ENCODE results near the gene TMEM151B.
"Not testable (repeated sequence)": the region's sequence is repeated elsewhere in the genome, so short reads cannot be mapped to it uniquely, and the experiment has no call there.

The TMEM151B gene

DNA sequence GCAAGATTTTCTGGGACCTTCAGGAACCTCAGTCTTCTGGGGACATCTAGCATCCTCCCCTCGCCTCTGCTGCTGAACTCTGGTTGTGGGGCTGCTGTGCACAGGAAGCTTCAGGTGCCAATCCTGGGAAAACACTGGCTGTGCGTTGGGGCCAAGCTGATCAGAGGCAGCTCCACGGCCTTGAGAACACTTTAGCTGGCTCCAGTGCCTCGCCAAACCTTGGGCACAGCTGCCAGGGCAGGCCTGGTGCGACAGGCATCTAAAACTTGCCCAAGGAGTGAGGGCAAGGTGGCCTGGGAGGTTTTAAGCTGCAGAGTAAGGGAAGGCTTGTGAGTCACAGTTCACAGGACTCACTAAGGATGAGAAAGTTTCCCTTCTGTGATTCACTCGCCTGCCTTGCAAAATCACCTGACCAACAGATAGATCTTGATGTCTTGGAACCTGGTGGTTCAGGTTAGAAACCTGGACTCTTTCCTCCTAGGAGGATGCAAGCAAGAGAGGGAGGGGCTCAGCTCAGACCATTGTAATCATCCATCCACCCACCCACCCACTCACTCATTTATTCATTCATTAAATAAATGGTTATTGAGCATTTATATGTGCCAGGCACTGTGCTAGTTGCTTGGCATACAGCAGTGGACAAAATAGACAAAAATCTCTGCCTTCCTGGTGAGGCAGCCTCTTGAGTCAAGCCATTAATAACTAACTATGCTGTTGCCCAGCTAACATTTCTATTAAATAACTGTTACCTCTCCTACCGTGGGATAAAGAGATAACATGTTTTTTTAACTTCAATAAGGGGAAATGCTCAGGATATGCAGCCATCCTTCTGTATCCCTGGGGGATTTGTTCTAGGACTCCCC, 69.7 kb downstream of the TMEM151B start:
- no peak overlapping the region for H3K4me3 ChIP-seq (ENCODE audit: low read depth, low read length)
- no peak for TF ChIP-seq CTCF (IDR thresholded peaks at IDR 0.05; ENCODE audit: insufficient read depth, low read depth, low read length, missing control alignments)
- no peak for DNase-seq (ENCODE audit: low read depth)

- DNase-seq (ENCODE audit: low read depth) = no peak
- no peak for TF ChIP-seq CTCF (IDR thresholded peaks at IDR 0.05; ENCODE audit: insufficient read depth, low read depth, low read length, missing control alignments)
- H3K4me3 ChIP-seq (ENCODE audit: low read depth, low read length) = no peak overlapping the region
Observed at GRCh38 chr6:44341095-44341890, 71.0 kb downstream of the TMEM151B start.

DNA sequence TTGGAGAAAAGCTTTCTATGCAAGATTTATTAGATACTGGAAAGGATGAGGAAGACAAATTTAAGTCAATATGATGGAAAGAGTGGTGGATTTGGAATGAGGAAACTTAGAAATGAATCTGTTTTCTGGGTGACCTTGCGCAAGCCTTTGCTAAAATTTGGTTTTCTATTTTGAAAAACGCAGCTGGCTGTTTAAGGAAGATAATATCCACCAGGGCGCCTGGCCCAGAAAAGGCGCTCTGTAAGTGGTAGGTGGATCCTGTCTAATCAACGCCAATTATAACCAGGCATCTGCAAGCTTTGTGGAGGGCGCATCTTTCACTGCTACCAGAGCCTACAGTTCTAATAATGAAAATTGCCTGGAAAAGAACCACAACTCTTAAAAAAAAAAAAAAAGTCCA, 71.8 kb downstream of the TMEM151B start:
- no peak for TF ChIP-seq CTCF (IDR thresholded peaks at IDR 0.05; ENCODE audit: insufficient read depth, low read depth, low read length, missing control alignments)
- no peak overlapping the region for H3K4me3 ChIP-seq (ENCODE audit: low read depth, low read length)
- DNase-seq (ENCODE audit: low read depth) = no peak

DNA sequence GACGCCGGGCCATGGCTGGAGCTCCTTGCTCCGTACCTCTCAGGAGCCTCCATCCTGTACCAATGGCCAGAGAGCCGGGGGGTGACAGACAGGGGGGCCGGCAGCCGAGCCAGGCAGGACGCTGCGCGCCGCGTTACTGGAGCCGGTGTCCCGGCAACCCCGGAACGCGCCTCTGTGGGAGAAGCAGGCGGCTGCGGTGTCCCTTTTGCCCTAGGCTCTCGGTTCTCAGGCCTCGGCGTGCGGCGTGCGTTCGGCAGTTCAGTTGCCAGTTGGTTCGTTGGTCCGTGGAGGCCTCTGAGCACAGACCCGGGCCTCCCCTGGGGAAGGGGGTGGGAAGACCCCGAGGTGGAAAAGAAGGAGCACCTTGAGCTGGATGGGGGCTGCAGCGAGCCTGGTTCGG, 72.2 kb downstream of the TMEM151B start, which contains the start of gene SPATS1:
Gene SPATS1, plus strand, starts transcription at position 162 of the 400 bp plus-strand sequence. CDS start 446 bp downstream, outside the sequence.
- DNase-seq (ENCODE audit: low read depth) = no peak
- no peak for TF ChIP-seq CTCF (IDR thresholded peaks at IDR 0.05; ENCODE audit: insufficient read depth, low read depth, low read length, missing control alignments)
- H3K4me3 ChIP-seq (ENCODE audit: low read depth, low read length) = no peak within 1 kb of the TSS

GRCh38 chr6:44346818-44347217, 76.6 kb downstream of the TMEM151B start:
- H3K4me3 ChIP-seq (ENCODE audit: low read depth, low read length); DNase-seq (ENCODE audit: low read depth): not testable (repeated sequence)

GRCh38 chr6:44349904-44350649, 79.8 kb downstream of the TMEM151B start:
- no peak for TF ChIP-seq CTCF (IDR thresholded peaks at IDR 0.05; ENCODE audit: insufficient read depth, low read depth, low read length, missing control alignments)
- no peak overlapping the region for H3K4me3 ChIP-seq (ENCODE audit: low read depth, low read length)

DNA sequence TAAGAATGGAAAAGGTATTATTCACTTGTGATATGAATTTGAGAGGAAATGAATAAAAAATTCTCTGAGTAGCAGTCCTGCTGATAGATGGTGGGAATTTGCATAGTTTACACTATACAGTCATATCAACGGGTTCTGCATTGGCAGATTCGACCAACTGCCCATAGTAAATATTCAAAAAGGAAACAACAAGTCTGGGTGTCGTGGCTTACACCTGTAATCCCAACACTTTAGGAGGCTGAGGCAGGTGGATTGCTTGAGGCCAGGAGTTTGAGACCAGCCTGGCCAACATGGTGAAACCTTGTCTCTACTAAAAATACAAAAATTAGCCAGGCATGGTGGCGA, 80.4 kb downstream of the TMEM151B start:
- not testable (repeated sequence) for H3K4me3 ChIP-seq (ENCODE audit: low read depth, low read length); DNase-seq (ENCODE audit: low read depth)

More at GRCh38 chr6:44349904-44350649, 79.8 kb downstream of the TMEM151B start:
- DNase-seq (ENCODE audit: low read depth) = no peak
